A673 (cell line): Measurements from ENCODE around the gene CD226.

ENCODE experiments used
- EZH2 ChIP-seq: fragments of 200-600 bp; sonication (generic); IDR thresholded peaks from 2 replicates; pipeline ENCODE4 v1.6.1; 2017; ENCODE audit warnings: borderline replicate concordance, low read depth, mild to moderate bottlenecking, mixed read lengths, antibody characterized with exemption, low read length; ENCODE audit not compliant: poor library complexity, severe bottlenecking
- TF ChIP-seq, protein P1 (sequence below): fragments of 300-800, 200-600 bp; sonication (generic); conservative IDR thresholded peaks from 2 replicates; pipeline ENCODE4 v1.5.1; 2017; ENCODE audit warnings: low read depth, mild to moderate bottlenecking, antibody characterized with exemption, low read length, moderate library complexity, mixed read lengths

DNA sequence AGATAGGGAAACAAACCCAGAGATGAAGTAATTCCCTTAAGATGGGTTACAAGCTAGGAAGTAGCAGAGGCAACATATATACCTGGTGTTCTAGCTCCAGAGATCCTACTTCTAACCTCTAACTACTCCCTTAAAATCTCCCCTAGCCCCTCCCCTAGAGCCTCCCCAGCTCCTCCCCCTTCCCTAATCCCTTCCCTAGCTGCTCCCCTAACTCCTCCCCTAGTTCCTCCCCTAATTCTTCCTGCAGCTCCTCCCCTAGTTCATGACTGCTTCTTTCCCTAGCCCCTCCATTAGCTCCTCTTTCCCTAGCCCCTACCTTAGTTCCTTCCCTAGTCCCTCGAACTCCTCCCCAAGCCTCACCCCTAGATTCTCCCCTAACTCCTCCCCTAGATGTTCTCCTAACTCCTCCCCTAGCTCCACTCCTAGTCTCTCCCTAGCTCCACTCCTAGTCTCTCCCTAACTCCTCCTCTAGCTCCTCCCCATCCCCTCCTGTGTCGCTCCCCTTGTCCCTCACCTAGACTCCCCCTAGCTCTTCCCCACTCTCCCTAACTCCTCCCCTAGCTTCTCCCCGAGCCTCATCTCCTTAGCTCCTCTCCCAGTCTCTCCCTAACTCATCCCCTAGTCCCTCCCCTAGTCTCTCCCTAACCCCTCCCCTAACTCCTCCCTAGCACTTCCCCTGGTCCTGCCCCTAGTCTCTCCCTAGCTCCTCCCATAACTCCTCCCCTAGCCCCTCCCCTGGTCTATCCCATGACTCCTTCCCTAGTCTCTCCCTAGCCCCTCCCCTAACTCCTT is 108.9 kb downstream of the CD226 start:
- TF ChIP-seq EZH2 = no peak
- TF ChIP-seq, protein P1, sequence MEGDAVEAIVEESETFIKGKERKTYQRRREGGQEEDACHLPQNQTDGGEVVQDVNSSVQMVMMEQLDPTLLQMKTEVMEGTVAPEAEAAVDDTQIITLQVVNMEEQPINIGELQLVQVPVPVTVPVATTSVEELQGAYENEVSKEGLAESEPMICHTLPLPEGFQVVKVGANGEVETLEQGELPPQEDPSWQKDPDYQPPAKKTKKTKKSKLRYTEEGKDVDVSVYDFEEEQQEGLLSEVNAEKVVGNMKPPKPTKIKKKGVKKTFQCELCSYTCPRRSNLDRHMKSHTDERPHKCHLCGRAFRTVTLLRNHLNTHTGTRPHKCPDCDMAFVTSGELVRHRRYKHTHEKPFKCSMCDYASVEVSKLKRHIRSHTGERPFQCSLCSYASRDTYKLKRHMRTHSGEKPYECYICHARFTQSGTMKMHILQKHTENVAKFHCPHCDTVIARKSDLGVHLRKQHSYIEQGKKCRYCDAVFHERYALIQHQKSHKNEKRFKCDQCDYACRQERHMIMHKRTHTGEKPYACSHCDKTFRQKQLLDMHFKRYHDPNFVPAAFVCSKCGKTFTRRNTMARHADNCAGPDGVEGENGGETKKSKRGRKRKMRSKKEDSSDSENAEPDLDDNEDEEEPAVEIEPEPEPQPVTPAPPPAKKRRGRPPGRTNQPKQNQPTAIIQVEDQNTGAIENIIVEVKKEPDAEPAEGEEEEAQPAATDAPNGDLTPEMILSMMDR = no peak
